SK-N-SH (cell line): Measurements from ENCODE around the gene ATF6. TPM values are rescaled to one million over a fixed set of nuclear protein-coding genes. Genes with fewer than 3 reads are reported as not detected.
A peak's percentile ranks its signal among the peaks of the same experiment; 100 is the strongest.
"Not testable (repeated sequence)": the region's sequence is repeated elsewhere in the genome, so short reads cannot be mapped to it uniquely, and the experiment has no call there.

Experiments used
- CTCF ChIA-PET: fragments of 300-600, 350-600 bp; formaldehyde crosslinking; extraction: SDS; loops from one replicate; lab custom pipeline; 2021; lab: Yijun Ruan, JAX
- POLR2A ChIA-PET: fragments of 350-600 bp; sonication (Branson Sonifier 250); formaldehyde crosslinking; extraction: SDS; loops from one replicate; lab custom pipeline; 2020; ENCODE audit warnings: antibody characterized with exemption, inconsistent platforms; lab: Yijun Ruan, JAX
- DNase-seq: peaks from one replicate; pipeline ENCODE4 v3.0.0; 2012
- H2AFZ ChIP-seq: fragments of 200-600 bp; sonication (generic); 2 replicates; pipeline ENCODE4 v1.8.1; 2016; ENCODE audit warnings: antibody characterized with exemption, mild to moderate bottlenecking, low read depth
- H3F3A ChIP-seq: fragments of 200-600 bp; sonication (generic); replicated peaks from 2 replicates; pipeline ENCODE3; 2016; ENCODE audit warnings: antibody characterized with exemption, mild to moderate bottlenecking; ENCODE audit not compliant: insufficient read depth
- H3K27ac ChIP-seq, 2 experiments: fragments of 200-500 bp in 1 of 2; fragments of 200-600 bp in 1 of 2; sonication (Bioruptor generic) in 1 of 2; sonication (generic), shearing (Covaris generic) in 1 of 2; 2 replicates each; pipeline versions ENCODE4 v1.5.1 to v1.6.1; 2014 to 2016; ENCODE audit warnings: low read depth in 2 of 2, inconsistent platforms in 1 of 2, low read length in 1 of 2, mild to moderate bottlenecking in 1 of 2, mixed read lengths in 1 of 2
- H3K27me3 ChIP-seq: fragments of 200-600 bp; sonication (generic), shearing (Covaris generic); 2 replicates; pipeline ENCODE4 v1.6.1; 2016; ENCODE audit warnings: mixed run types; ENCODE audit not compliant: insufficient read depth
- H3K36me3 ChIP-seq, 2 experiments: fragments of 200-500 bp in 1 of 2; fragments of 200-600 bp in 1 of 2; sonication (Bioruptor generic) in 1 of 2; sonication (generic) in 1 of 2; replicated peaks in 1 of 2; 2 replicates each; pipeline versions ENCODE3 to v1.5.1; 2014 to 2016; ENCODE audit warnings: low read length in 1 of 2, mild to moderate bottlenecking in 1 of 2; ENCODE audit not compliant: insufficient read depth in 2 of 2, control insufficient read depth in 1 of 2
- H3K4me1 ChIP-seq, 2 experiments: fragments of 200-500 bp in 1 of 2; fragments of 200-600 bp in 1 of 2; sonication (Bioruptor generic) in 1 of 2; sonication (generic), shearing (Covaris generic) in 1 of 2; 2 replicates each; pipeline versions ENCODE4 v1.5.1 to v1.6.1; 2014 to 2016; ENCODE audit warnings: low read depth in 1 of 2, low read length in 1 of 2, mixed run types in 1 of 2; ENCODE audit not compliant: insufficient read depth in 2 of 2, control insufficient read depth in 1 of 2
- H3K4me2 ChIP-seq: fragments of 200-600 bp; sonication (generic), shearing (Covaris generic); 2 replicates; pipeline ENCODE4 v1.6.1; 2017; ENCODE audit warnings: mixed run types
- H3K4me3 ChIP-seq, 2 experiments: fragments of 200-500 bp in 1 of 2; fragments of 200-600 bp in 1 of 2; sonication (Bioruptor generic) in 1 of 2; sonication (generic), shearing (Covaris generic) in 1 of 2; 2 replicates each; pipeline versions ENCODE4 v1.5.1 to v1.8.1; 2014 to 2016; ENCODE audit warnings: low read depth in 2 of 2, inconsistent platforms in 1 of 2, low read length in 1 of 2, mild to moderate bottlenecking in 1 of 2, mixed read lengths in 1 of 2, moderate library complexity in 1 of 2
- H3K79me2 ChIP-seq: fragments of 200-600 bp; sonication (generic); 2 replicates; pipeline ENCODE4 v1.8.1; 2017; ENCODE audit warnings: mild to moderate bottlenecking; ENCODE audit not compliant: insufficient read depth
- H3K9ac ChIP-seq: fragments of 200-600 bp; sonication (generic); 2 replicates; pipeline ENCODE4 v1.6.1; 2017; ENCODE audit warnings: mixed run types
- H3K9me2 ChIP-seq: fragments of 200-600 bp; sonication (generic); 2 replicates; pipeline ENCODE4 v1.6.1; 2017; ENCODE audit warnings: mixed run types
- H3K9me3 ChIP-seq: fragments of 200-600 bp; sonication (generic); 2 replicates; pipeline ENCODE4 v1.6.1; 2017; ENCODE audit warnings: mixed run types, mild to moderate bottlenecking, moderate library complexity
- H4K20me1 ChIP-seq: fragments of 200-600 bp; sonication (generic); 2 replicates; pipeline ENCODE4 v1.6.1; 2017; ENCODE audit warnings: mild to moderate bottlenecking, mixed run types; ENCODE audit not compliant: insufficient read depth
- FOXM1 ChIP-seq: IDR thresholded peaks from 2 replicates; pipeline ENCODE4 v1.4.0; 2012; ENCODE audit warnings: low read depth, mild to moderate bottlenecking
- MEF2A ChIP-seq: IDR thresholded peaks from 2 replicates; pipeline ENCODE4 v1.4.0; 2012; ENCODE audit warnings: low read depth, borderline replicate concordance
- MXI1 ChIP-seq: IDR thresholded peaks from 2 replicates; pipeline ENCODE4 v1.6.1; 2012; ENCODE audit warnings: mild to moderate bottlenecking, low read depth, low read length, improper control_type of control experiment
- NFIC ChIP-seq: IDR thresholded peaks from 2 replicates; pipeline ENCODE4 v1.4.0; 2012; ENCODE audit warnings: borderline replicate concordance
- RAD21 ChIP-seq: IDR thresholded peaks from 2 replicates; pipeline ENCODE4 v1.6.1; 2012; ENCODE audit warnings: mild to moderate bottlenecking, low read length
- RCOR1 ChIP-seq: fragments of 150-350 bp; IDR thresholded peaks from 2 replicates; pipeline ENCODE4 v1.6.1; 2017; ENCODE audit warnings: antibody characterized with exemption, low read length
- RFX5 ChIP-seq: IDR thresholded peaks from 2 replicates; pipeline ENCODE4 v1.6.1; 2012; ENCODE audit warnings: mild to moderate bottlenecking, improper control_type of control experiment, low read length
- SIN3A ChIP-seq: IDR thresholded peaks from 2 replicates; pipeline ENCODE4 v1.6.1; 2012; ENCODE audit warnings: low read depth, mild to moderate bottlenecking, low read length, moderate library complexity, borderline replicate concordance
- TAF1 ChIP-seq: IDR thresholded peaks from 2 replicates; pipeline ENCODE4 v1.6.1; 2012; ENCODE audit warnings: low read depth, mild to moderate bottlenecking, low read length, moderate library complexity, borderline replicate concordance
- WGBS: methylation state at CpG from one replicate; pipeline ENCODE4 v1.1.6; 2017; ENCODE audit warnings: low lambda C conversion rate; 5-methylcytosine and 5-hydroxymethylcytosine counted together
- polyA plus RNA-seq, 3 experiments: library from polyadenylated mRNA; depleted of rRNA; stranded (reverse); fragments of >200 nt; gene quantifications; 2 replicates each; pipeline ENCODE4 v1.2.3, GENCODE V29; 2012
- TF ChIP-seq, protein P1 (sequence below): IDR thresholded peaks from 2 replicates; pipeline ENCODE4; 2012
- TF ChIP-seq, protein P2 (sequence below): IDR thresholded peaks from 2 replicates; pipeline ENCODE4 v1.4.0; 2012; ENCODE audit warnings: low read depth

The ATF6 gene
- polyA plus RNA-seq, 1 of the 3 experiments (the other 2 are of a cell fraction) = 8.8 TPM

DNA sequence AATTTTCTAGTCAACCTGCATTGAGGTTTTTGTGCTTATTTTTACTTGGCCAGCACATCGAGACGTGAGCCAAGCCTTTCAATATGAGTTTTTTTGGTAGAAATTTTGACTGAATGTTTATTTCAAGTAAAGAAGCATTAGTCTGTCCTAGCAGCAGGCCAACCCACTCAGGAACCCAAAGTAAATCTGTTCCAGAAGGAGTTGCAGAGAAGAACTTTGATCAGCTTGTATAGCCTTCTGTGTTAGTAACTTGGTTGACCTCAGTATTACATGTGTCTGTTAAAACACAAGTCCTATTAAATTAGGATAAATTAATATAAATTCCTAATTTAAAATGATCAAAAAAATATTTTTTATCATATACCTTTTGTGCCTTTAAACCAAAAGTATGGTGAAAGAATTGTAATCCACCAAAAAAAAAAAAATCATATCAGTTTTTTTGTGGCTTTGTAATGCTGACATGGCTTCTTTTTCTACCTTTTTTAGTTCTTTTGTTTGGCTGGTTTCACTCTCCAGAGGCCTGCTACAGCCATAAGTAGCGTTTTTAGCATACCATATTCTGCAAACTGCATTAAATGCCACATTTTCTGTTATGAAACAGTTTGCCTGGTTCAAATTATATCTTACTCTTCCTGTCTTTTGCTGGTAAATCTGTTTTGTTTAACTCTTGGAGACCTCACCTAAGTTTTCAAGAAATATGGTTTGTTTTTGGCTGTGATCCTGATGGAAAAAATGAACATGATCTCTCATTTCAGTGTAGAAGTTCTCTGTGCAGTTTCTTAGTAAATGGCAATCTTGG is 39.5 kb downstream of the ATF6 start (continued):
- TF ChIP-seq, protein P1, sequence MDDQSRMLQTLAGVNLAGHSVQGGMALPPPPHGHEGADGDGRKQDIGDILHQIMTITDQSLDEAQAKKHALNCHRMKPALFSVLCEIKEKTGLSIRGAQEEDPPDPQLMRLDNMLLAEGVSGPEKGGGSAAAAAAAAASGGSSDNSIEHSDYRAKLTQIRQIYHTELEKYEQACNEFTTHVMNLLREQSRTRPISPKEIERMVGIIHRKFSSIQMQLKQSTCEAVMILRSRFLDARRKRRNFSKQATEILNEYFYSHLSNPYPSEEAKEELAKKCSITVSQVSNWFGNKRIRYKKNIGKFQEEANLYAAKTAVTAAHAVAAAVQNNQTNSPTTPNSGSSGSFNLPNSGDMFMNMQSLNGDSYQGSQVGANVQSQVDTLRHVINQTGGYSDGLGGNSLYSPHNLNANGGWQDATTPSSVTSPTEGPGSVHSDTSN = 0 out of 2 replicates have a peak, but pooled peaks have one; percentile 29
- TF ChIP-seq RCOR1 = no peak
- no peak for TF ChIP-seq RAD21
- peak; percentile 30; the same call in 1 of the 2 replicates for TF ChIP-seq NFIC
- TF ChIP-seq, protein P2, sequence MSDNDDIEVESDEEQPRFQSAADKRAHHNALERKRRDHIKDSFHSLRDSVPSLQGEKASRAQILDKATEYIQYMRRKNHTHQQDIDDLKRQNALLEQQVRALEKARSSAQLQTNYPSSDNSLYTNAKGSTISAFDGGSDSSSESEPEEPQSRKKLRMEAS = no peak
- no peak for TF ChIP-seq RFX5
- no peak for TF ChIP-seq SIN3A
- TF ChIP-seq FOXM1 = 0 out of 2 replicates have a peak, but pooled peaks have one; percentile 20
- no peak for TF ChIP-seq TAF1
- no peak for TF ChIP-seq MXI1
- no peak for TF ChIP-seq MEF2A

DNA sequence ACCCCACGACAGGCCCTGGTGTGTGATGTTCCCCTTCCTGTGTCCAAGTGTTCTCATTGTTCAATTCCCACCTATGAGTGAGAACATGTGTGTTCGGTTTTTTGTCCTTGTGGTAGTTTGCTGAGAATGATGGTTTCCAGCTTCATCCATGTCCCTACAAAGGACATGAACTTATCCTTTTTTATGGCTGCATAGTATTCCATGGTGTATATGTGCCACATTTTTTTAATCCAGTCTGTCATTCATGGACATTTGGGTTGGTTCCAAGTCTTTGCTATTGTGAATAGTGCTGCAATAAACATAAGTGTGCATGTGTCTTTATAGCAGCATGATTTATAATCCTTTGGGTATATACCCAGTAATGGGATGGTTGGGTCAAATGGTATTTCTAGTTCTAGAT is 43.1 kb downstream of the ATF6 start:
- H3K4me1 ChIP-seq, H3K79me2 ChIP-seq, H2AFZ ChIP-seq, H3K9me3 ChIP-seq, H3K9me2 ChIP-seq, H3K4me3 ChIP-seq, H3K27me3 ChIP-seq, H3K27ac ChIP-seq, H3K4me2 ChIP-seq, DNase-seq, POLR2A ChIA-PET, H3K9ac ChIP-seq, H4K20me1 ChIP-seq, H3F3A ChIP-seq: not testable (repeated sequence)
- WGBS = 93% methylated on average over 2 of the region's 2 CpGs
- CTCF ChIA-PET = interaction anchor here (1.1 to 1.6 kb wide), 3 partner anchors 12 to 190 kb away, joined by 3 to 4 read pairs (median 3); no protein-coding TSS in a partner anchor
- peaks cover 8 to 29% of the 10 kb centered on the region in 2 experiments for H3K36me3 ChIP-seq

DNA sequence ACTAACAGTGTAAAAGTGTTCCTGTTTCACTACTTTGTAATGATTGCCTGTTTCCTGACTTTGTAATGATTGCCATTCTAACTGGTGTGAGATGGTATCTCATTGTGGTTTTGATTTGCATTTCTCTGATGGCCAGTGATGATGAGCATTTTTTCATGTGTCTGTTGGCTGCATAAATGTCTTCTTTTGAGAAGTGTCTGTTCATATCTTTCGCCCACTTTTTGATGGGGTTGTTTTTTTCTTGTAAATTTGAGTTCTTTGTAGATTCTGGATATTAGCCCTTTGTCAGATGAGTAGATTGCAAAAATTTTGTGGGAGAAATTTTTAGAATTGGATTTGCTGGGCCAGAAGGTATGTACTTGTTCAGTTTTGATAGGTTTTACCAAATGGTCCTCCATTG is 43.5 kb downstream of the ATF6 start:
- H2AFZ ChIP-seq, POLR2A ChIA-PET, H3K9ac ChIP-seq, H3K9me3 ChIP-seq, H3K27me3 ChIP-seq, DNase-seq, H3K9me2 ChIP-seq, H3F3A ChIP-seq, H3K79me2 ChIP-seq, H3K4me1 ChIP-seq, H4K20me1 ChIP-seq, H3K4me3 ChIP-seq, H3K27ac ChIP-seq, H3K4me2 ChIP-seq: not testable (repeated sequence)
- CTCF ChIA-PET = interaction anchor here (1.6 kb wide), 1 partner anchor 189 kb away, joined by 3 read pairs; no protein-coding TSS in a partner anchor
- WGBS = 96% methylated on average over 1 of the region's 1 CpG
- H3K36me3 ChIP-seq = peaks cover 8 to 30% of the 10 kb centered on the region in 2 experiments
